Activated gamma-delta T cell treated with Interleukin-2 at 50 U/mL for 16 hours (primary cell): ENCODE measurements around the gene LEKR1.
A peak's percentile ranks its signal among the peaks of the same experiment; 100 is the strongest.
"Not testable (repeated sequence)": the region's sequence is repeated elsewhere in the genome, so short reads cannot be mapped to it uniquely, and the experiment has no call there.

Source experiments
- DNase-seq: peaks from one replicate; pipeline ENCODE4 v3.0.0-alpha.2; 2020

Gene LEKR1

GRCh38 chr3:156826144-156826895 lies at the start of gene LEKR1:
Gene LEKR1 (plus strand): TSS chr3:156826353. CDS start chr3:156829330, 2,977 bp downstream.
- DNase-seq, result peak; percentile 57

DNA sequence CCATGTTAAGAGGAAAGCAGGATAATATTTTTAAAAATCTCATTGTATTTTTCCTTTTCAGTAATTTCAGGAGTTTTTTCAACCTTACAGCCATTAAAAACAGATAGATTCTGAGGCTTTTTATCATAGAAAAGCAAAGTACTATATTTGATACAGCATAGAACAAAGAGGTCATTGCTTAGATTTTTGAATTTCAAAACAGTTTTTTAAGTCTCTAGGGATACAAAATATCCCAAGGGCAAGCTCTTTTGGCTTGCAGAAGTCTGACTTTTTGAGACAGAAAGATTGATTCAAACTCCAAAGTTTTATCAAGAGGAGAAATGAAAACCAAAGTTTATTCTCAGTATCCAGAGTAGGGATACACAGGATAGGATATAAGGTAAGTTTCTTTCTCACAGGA lies 49.3 kb upstream of the LEKR1 start:
- no peak for DNase-seq

DNA sequence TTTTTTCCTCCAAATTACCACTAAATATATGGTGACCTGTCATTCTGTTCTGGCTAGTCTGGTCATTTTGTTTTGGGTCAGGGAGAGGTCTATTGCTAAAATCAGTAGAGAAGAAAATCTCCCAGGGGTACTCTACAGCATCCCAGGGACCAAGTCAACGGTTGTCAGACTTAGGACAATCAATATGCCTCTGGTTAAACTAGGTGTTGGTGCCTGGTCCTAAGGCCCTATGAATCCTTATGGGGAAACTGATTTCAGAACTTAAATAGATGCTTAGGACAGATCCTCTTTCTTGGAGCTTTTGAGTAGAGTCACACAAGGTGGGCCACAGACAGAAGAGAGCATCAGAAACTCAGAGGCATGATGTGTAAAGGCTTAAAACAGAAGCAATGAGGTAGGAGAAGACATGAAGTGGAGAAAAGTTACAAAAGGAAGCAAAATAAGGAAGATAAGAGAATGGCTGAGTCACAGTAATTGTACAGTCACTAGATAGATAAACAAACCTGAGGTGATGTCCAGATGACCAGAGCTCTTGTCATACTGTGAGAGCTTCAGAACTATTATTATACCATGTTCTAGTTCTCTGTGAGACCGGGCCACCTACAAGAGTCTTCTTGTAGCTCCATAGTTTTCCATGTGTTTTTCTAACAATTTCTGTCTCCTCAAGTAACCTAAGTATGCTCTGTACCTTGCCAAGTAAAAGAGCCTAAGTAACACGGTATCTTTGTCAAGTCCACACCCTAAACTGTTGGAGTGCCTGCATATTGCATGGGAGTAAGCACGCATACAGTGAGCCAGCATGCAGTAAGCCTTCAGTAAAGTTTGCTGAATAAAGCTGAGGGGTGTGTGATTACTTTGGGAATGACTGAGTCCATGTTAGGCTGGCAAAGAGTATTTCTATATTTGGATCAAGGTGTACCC lies 44.6 kb upstream of the LEKR1 start:
- no peak for DNase-seq

GRCh38 chr3:156782319-156782718 lies 43.8 kb upstream of the LEKR1 start:
- no peak for DNase-seq

GRCh38 chr3:156782921-156783320 lies 43.2 kb upstream of the LEKR1 start:
- DNase-seq, result no peak

- DNase-seq, result no peak
Measured at GRCh38 chr3:156787001-156787400, 39.2 kb upstream of the LEKR1 start.

GRCh38 chr3:156787926-156788663 lies 38.1 kb upstream of the LEKR1 start:
- DNase-seq, result no peak

GRCh38 chr3:156788846-156789245 lies 37.3 kb upstream of the LEKR1 start:
- DNase-seq, result no peak

DNA sequence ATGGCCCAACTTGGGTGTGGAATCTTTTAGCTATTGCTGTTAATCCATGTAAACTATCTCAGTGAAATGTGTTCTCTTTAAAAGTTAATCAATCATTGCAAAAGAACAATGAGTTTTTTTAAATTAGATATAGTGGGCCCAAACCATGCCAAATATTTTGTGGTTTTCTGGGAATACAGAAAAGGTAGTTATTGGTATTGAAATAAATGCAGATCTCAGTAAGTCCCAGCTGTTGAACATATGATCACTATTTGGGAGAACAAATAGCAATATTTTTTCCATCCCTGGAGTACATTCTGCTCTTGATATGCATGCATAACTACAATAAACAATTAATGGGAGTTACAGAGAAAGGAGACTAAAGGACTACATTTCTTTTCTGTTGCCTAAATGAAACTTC lies 36.0 kb upstream of the LEKR1 start:
- DNase-seq, result no peak

GRCh38 chr3:156792114-156792513 lies 34.0 kb upstream of the LEKR1 start:
- DNase-seq, result no peak

DNA sequence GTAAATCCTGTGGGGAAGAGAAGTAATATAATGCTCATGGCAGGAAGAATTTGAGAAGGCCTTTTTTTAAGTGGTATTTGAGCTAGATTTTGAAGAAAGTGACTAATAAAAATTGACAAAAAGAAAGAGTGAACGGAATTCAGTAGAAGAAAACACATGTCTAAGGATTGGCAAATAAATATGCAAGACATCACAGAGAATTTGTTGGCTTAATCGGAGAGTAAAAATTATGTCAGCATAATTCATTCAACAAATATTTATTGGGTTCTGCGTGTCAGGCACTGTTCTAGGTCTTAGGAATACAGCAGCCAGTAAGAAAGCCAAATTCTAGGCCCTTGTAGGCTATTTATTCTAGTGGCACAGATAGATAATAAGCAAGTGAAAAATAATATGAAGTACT lies 33.6 kb upstream of the LEKR1 start:
- no peak for DNase-seq

GRCh38 chr3:156792945-156793344 lies 33.2 kb upstream of the LEKR1 start:
- DNase-seq, result peak; percentile 7

DNA sequence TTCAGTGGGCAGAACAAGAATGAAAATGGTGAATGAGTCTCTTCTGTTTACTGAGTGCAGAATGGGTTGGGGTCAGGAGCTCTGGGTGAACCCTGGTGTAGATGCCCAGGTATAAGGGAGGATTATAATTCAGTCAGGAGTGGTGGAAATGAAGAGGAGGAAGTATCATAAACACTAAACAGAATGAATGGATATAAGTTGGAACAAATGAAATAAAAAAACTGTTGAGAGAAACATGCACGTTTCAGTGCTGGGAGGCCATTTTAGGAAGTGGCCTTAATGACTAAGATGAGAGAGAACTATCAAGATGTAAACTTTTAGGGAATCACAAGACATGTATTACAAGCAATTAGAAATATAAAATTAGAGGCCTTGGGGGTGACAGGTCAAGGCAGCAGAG lies 32.8 kb upstream of the LEKR1 start:
- no peak for DNase-seq

DNA sequence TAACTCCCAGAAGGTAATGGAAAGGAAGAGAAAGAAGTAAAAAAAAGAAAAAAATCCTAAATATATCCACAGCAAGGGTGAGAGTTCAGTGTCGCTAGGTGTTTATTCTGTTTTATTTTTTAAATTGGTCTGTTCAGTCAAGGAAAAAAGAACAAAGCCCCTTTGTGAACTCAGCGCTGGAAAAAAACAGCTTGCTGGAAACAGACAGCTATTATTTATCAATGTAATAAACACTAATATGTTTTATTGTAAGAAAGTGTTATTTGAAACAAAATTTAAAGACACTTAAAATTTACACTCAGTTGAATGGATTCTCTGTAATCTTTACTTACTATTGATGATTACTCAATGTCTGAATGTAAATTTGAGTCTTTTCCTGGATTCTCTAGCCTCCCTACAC lies 32.3 kb upstream of the LEKR1 start:
- no peak for DNase-seq

DNA sequence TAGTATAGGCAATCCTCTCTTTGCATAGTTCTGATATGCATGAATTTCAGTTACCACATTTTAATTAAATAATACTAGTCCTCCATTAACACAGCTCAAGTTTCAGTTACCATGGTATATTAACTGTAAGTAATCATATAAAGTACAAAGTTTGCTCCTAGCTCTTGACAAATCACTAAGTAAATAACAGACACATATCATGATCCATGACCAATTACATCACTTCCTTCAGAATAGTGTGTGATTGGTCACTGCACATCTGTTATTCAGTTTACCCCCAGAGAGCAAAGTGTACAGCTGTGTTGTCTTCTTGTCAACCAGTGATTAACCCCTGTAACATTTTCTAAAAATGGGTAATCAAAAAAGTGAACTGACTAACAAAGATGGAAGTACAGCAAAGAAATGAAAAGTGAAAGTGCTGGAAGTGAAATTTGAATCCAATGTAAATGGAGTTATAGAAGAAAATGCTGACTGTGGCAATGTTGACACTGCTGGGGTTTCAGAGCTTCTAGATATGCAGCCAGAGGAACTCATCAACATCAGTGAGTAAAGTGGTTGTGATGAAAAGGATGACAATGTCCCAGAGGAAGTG lies 30.2 kb upstream of the LEKR1 start:
- no peak for DNase-seq

GRCh38 chr3:156797368-156797767 lies 28.8 kb upstream of the LEKR1 start:
- DNase-seq, result no peak

DNA sequence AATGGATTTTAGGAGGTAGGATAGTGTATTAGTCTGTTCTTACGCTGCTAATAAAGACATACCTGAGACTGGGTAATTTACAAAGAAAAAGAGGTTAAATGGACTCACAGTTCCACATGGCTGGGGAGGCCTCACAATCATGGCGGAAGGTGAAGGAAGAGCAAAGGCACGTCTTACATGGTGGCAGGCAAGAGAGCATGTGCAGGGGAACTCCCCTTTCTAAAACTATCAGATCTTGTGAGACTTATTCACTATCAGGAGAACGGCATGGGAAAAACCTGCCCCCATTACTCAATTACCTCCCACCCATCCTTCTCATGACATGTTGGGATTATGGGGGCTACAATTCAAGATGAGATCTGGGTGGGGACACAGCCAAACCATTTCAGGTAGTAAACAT lies 25.9 kb upstream of the LEKR1 start:
- DNase-seq, result not testable (repeated sequence)

GRCh38 chr3:156801746-156802145 lies 24.4 kb upstream of the LEKR1 start:
- DNase-seq, result no peak

- no peak for DNase-seq
Measured at GRCh38 chr3:156802821-156803606, 23.1 kb upstream of the LEKR1 start.

DNA sequence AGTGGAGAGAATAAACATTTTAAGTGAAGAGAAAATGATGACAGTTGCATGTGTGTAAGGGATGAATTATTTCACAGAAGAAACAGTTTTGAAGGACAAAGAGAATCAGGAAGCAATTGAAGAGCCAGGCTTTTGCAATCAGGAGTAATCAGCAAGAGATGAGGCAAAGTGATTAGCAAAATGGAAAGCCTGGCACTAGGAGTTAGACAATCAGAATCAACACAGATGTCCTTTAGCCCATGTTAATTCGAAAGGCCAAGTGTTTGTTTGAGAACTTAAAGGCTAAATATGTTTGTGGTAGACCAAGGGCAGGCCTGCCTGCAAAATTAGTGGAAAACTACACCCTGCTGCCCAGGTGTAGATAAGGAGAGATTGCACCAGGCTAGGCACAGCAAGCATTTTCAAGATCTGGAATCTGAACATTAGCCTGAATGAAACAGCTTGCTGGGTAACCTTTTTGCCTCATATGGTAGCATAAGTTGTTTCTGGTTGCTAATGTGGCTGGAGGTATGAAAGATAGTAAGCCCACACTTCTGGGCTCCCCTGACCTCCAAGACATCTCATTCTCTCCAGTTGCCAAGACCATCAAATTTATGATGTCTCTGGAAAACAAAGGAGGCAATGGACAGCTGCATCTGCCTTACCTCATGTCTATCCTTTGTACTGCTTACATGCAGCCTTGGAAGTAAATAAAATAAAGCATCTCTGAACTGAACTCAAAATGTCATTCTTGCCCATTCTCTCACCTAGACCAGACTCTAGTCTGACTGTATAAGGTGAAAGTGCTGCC lies 22.0 kb upstream of the LEKR1 start:
- no peak for DNase-seq

GRCh38 chr3:156806698-156807097 lies 19.5 kb upstream of the LEKR1 start:
- no peak for DNase-seq
